NB4 (cell line): ENCODE results near the gene PON2.
"Not testable (repeated sequence)": the region's sequence is repeated elsewhere in the genome, so short reads cannot be mapped to it uniquely, and the experiment has no call there.

Experiments
- MYC ChIP-seq: IDR thresholded peaks from 2 replicates; pipeline ENCODE4 v1.6.1; 2011; ENCODE audit warnings: low read depth, low read length
- POLR2A ChIP-seq: IDR thresholded peaks from 2 replicates; pipeline ENCODE4 v1.6.1; 2011; ENCODE audit warnings: mild to moderate bottlenecking; ENCODE audit not compliant: insufficient read length; ENCODE audit errors: extremely low read depth
- TF ChIP-seq, protein P1 (sequence below): IDR thresholded peaks from 2 replicates; pipeline ENCODE4 v1.6.1; 2011; ENCODE audit warnings: low read depth, low read length
- TF ChIP-seq, protein P2 (sequence below): IDR thresholded peaks from one replicate; pipeline ENCODE4 v1.5.1; 2012; ENCODE audit warnings: low read depth, low read length

DNA sequence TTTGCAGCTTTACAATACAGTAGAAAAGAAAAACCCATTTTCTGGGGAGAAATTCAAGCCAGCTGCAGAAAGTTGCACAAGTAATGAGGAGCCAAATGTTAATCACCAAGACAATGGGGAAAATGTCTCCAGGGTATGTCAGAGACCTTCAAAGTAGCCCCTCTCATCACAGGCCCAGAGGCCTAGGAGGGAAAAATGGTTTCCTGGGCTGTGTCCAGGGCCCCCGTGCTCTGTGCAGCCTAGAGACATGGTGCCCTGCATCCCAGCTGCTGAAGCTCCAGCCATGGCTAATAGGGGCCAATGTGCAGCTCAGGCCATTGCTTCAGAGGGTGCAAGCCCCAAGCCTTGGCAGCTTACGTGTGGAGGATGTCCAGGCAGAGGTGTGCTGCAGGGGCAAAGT, 25.8 kb upstream of the PON2 start:
- TF ChIP-seq, protein P1, sequence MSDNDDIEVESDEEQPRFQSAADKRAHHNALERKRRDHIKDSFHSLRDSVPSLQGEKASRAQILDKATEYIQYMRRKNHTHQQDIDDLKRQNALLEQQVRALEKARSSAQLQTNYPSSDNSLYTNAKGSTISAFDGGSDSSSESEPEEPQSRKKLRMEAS = not testable (repeated sequence)
- TF ChIP-seq, protein P2, sequence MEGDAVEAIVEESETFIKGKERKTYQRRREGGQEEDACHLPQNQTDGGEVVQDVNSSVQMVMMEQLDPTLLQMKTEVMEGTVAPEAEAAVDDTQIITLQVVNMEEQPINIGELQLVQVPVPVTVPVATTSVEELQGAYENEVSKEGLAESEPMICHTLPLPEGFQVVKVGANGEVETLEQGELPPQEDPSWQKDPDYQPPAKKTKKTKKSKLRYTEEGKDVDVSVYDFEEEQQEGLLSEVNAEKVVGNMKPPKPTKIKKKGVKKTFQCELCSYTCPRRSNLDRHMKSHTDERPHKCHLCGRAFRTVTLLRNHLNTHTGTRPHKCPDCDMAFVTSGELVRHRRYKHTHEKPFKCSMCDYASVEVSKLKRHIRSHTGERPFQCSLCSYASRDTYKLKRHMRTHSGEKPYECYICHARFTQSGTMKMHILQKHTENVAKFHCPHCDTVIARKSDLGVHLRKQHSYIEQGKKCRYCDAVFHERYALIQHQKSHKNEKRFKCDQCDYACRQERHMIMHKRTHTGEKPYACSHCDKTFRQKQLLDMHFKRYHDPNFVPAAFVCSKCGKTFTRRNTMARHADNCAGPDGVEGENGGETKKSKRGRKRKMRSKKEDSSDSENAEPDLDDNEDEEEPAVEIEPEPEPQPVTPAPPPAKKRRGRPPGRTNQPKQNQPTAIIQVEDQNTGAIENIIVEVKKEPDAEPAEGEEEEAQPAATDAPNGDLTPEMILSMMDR = not testable (repeated sequence)
- TF ChIP-seq POLR2A, MYC: not testable (repeated sequence)
